Gastroesophageal sphincter (tissue), 3 donors: ENCODE data around the gene ZNF320.

Experiments used
- POLR2A ChIP-seq, 2 donors: fragments of 450-650 bp; IDR thresholded peaks; one replicate each; pipeline ENCODE4 v1.6.1; 2017; ENCODE audit warnings: antibody characterized with exemption in 2 of 2, mild to moderate bottlenecking in 2 of 2, moderate library complexity in 1 of 2
- TF ChIP-seq, protein P1 (sequence below), 4 experiments: fragments of 200-600 bp in 2 of 4; fragments of 450-650 bp in 2 of 4; sonication (generic) in 1 of 4; IDR thresholded peaks; one replicate each; pipeline ENCODE4 v1.5.1; 2017 to 2019; ENCODE audit warnings: antibody characterized with exemption in 4 of 4, mild to moderate bottlenecking in 2 of 4, moderate library complexity in 2 of 4

DNA sequence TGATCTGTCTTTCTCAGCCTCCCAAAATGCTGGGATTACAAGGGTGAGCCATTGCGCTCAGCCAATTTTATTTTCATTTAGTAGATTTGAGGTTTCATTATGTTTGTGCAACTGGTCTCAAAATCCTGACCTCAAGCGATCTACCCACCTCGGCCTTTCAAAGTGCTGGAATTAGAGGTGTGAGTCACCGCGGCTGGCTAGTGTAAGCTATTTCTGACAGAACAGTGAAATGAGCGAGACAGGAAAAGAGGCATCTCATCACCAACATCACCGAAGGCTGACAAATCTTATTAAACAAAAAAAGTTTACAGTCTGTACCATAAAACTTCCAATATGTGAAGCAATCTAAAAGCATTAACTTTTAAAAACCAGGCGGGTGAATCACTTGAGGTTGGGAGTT, 38.0 kb upstream of the ZNF320 start:
- no peak for TF ChIP-seq POLR2A (IDR thresholded peaks at IDR 0.05)
- TF ChIP-seq, protein P1, sequence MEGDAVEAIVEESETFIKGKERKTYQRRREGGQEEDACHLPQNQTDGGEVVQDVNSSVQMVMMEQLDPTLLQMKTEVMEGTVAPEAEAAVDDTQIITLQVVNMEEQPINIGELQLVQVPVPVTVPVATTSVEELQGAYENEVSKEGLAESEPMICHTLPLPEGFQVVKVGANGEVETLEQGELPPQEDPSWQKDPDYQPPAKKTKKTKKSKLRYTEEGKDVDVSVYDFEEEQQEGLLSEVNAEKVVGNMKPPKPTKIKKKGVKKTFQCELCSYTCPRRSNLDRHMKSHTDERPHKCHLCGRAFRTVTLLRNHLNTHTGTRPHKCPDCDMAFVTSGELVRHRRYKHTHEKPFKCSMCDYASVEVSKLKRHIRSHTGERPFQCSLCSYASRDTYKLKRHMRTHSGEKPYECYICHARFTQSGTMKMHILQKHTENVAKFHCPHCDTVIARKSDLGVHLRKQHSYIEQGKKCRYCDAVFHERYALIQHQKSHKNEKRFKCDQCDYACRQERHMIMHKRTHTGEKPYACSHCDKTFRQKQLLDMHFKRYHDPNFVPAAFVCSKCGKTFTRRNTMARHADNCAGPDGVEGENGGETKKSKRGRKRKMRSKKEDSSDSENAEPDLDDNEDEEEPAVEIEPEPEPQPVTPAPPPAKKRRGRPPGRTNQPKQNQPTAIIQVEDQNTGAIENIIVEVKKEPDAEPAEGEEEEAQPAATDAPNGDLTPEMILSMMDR (IDR thresholded peaks at IDR 0.05) = no peak
